Measurements from ENCODE around the gene CALR3.

Gene CALR3

GRCh38 chr19:16436780-16437332 lies 59.1 kb downstream of the CALR3 start:
- intact Hi-C loops (cut with DNase I), result no loop called here
- no peak for DNase-seq

GRCh38 chr19:16435999-16436650 lies 59.8 kb downstream of the CALR3 start:
- intact Hi-C loops (cut with DNase I), result no loop called here
- DNase-seq, result no peak

GRCh38 chr19:16435238-16435917 lies 60.6 kb downstream of the CALR3 start:
- DNase-seq, result peak in 7 of 10 donors; percentile 23 to 89 (median 55)
- intact Hi-C loops (cut with DNase I), result no loop called here

GRCh38 chr19:16433986-16434385 lies 62.0 kb downstream of the CALR3 start:
- intact Hi-C loops (cut with DNase I), result no loop called here
- DNase-seq, result peak in 1 of 10 donors; percentile 19

- intact Hi-C loops (cut with DNase I), result no loop called here
- no peak for DNase-seq
These were observed 66.2 kb downstream of the CALR3 start for GRCh38 chr19:16429759-16430091.

- peak; percentile 22 to 94 (median 64) for DNase-seq
- intact Hi-C loops (cut with DNase I), result no loop called here
These were observed 66.8 kb downstream of the CALR3 start for GRCh38 chr19:16429066-16429758.

All from posterior cingulate gyrus (tissue), 11 donors.